HG03108 (cell line): Measurements from ENCODE around the gene WT1.

ENCODE experiments used
- ATAC-seq: cut with Tn5 transposase; IDR thresholded peaks from one replicate; pipeline ENCODE4 v1.9.1; 2021; ENCODE audit warnings: moderate library complexity; ENCODE audit not compliant: unreplicated experiment

WT1 gene

DNA sequence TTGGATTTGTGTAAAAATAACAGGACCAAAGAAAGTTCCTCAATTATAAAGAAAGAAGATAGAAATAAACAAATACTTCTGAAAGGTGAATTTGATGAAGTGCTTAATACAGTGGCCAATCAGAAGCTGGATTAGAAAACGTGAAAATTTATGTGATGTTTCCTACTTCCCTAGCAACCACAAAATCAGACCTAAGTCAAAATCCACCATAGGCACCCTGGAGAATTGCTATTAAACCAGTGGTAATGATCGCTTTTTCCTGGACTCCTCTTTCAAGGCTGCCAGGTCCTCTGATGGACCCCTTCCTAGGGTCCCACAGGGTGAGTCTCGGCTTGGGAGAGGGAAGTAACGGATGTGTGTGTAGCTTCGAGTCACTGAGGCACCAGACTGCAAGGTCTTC, 9.6 kb downstream of the WT1 start:
- no peak for ATAC-seq

DNA sequence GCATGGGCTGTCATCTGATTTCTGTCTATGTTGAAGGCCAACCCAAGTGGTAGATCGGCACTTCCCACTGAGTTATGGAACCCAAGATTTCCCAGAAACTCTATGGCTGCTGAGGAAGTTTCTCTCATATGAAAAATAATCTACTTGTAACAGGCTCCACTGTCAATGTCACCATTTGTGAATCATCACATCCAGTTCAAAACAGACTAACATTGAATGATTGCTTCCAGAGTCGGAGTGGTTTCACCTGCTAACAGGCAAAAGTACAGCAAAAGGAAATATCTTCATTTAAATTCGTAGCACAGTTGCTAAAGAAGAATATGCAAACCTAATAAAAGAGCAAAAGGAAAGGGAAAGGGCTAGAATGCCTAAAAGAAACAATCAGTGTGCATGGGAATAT, 12.8 kb downstream of the WT1 start:
- ATAC-seq = no peak

DNA sequence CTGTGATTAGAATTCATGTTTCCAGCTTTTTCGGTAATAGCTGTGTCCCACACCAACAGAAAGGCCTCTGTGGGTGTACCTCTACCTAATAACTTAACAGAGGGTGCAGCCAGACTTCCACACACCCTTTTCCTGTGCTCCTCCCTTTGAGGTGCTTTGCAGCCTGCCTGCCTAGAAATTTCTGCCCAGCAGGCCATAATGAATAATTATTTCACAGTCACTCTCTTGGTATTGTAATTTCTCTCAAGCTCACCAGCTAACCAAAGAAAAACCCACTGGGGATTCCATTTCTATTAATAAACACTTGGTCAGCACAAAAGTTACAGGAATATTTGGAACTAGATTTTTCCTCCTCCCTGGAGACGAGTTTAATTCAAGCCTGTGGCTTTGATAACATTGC, 13.3 kb downstream of the WT1 start:
- no peak for ATAC-seq

DNA sequence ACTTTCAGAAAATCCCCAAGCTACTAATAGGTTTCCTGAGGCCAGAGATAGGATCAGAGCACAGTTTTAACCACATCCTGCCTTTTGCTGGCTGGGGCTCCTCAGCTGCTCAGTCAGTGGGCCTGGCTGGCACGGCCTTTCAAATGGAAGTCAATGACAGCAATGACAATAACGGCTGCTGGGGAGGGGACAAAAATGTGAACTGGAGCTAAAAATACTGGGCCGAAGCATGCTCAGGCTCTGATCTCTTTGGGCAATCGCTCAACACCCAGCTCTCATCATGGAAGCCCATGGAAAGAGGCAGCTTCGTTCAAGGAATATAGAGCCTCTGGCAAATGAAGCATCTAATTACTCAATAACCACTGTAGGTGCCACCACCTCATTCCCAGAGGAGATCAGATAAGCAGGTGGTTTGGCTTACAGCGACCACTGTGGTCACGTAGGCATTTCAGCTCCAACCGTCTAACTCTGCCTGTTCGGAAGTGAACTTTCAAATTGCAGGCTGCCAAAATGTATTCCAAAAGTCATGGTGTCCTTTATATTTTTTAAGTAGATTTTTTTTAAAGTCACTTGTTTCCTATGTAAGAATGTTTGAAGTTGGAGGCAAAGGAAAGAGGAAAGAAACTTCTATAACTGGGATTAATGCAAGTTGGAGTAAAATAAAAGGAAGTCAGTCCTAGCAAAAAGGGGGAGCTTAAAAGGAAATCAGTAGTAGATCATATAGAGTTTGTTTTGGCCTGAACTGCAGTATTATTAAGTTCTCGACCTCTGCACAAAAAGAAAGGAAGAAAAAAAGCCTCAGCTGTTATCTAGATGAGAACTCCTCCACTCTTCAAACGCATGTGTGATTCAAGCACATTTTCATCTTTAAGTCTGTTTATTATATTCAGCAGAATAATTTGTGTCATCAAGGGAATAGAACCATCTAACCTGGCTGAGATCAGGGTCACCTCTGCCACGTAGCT, 14.1 kb downstream of the WT1 start:
- peak; percentile 91 for ATAC-seq

DNA sequence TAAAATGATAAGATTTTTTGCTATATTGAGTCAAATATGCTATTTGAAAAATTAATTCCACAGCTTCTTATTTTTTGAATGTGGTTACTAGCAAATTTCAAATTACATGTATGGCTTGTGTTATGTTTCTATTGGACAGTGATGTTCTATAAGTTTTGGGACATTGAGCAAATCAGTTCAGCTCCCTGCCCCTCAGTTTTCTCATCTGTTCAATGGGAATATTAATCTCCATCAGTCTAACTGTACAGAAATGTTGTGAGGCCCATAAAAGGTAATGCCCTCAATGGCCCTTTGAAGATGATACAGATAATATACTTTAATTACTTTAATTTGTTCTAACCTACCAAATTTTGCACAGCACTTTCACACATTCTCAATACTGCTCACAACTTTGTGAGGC, 15.2 kb downstream of the WT1 start:
- no peak for ATAC-seq

DNA sequence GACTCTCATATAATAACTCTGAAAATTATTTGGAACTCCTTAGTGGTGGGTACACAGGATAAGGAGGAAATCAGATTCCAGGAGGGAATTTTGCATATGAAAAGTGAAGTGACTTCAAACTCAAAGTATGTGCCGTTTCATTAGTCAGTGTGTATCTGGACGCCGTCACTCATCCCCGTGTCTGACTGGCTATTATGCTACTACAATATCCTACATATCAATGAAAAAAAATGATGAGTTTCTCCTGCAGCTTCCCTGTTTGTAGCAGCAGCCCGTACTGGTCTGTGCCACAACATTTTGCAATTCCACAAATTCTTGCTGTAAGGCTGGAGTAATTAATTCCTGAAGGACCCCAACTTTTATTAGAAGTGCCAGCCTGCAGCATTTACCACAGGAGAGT, 16.5 kb downstream of the WT1 start:
- ATAC-seq = no peak

DNA sequence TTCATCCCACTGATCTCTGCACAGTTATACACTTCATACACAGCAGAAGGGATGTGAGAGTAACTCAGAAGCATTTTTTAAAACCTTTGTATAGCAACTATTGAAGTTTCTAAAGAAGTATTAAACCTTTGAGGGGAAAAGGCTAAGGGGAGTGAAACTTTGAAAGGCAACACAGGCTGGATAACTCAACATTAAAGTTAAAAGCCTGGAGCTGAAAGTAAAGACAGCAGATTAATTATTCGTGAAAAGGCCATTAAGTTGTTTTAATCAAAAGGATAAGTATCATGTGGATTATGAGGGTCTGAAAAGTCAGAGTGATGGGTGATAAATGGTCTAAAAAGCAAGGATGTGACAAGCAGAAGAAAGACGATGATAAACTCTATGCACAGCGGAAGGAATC, 17.5 kb downstream of the WT1 start:
- ATAC-seq = no peak

DNA sequence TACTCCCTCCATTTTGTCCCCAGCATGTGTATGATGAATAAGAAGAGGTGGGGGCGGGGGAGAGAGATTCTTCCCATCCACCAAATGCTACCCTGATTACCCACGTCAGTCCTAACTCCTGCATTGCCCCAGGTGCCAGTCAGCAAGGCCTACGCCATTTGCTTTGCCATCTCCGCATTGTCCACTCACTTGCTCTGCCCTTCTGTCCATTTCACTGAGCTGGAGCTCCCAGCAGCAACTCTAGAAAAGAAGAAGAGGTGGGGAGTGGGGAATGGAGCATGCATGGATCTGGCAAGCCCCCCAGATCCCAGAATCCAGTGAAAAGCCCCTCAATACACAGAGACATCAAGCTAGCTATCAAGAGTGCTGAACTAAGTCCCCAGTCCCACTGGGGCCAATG, 19.0 kb downstream of the WT1 start:
- ATAC-seq = no peak

DNA sequence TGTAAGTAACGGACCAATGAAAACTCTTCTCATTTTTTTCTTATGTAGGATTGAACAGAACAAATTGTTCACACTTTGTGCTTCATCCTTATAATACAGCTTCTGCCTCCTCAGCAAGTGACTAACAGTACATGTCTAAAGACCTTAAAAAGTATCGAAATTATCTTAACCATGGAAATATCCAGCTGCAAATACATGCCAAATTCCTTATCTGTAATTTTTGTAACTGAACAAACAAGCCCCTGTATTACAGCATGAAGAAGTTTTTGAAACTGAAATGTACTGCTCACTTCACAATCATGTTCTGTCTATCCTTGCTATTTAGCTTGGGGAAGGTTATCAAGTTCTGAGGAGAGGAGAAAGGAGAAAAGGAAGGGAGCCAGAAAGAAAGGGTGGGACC, 20.4 kb downstream of the WT1 start:
- no peak for ATAC-seq

DNA sequence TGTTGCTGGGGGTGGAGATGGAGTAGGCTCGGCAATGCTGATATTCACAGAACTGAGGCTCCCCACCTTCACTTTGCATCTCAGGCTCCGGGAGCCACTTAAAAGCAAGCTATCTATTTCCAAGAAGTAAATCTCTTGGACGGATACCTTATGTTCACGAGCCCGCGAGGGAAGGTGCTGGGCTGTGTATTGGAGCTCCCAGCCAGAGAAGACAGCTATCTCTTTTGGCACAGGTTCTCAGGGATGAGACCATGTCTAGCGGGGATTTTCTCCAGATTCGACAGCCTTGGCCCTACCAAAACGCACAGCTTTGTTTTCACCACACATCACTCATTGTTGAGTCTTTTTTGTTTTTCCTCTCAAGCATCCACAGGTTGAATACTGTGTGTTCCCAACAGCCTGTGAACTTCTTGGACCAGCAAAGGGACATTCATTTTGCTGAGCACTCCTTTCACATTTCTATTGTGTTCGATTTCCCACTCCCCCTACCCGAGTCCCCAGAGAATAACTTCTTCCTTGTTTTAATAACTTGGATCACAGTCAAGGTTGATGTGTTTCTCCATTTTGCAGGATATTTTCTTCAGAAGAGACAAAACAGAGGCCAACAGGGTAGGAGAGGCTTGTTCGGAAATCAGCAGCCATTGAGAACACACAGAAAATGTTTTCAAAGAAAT, 23.3 kb downstream of the WT1 start:
- ATAC-seq = no peak

DNA sequence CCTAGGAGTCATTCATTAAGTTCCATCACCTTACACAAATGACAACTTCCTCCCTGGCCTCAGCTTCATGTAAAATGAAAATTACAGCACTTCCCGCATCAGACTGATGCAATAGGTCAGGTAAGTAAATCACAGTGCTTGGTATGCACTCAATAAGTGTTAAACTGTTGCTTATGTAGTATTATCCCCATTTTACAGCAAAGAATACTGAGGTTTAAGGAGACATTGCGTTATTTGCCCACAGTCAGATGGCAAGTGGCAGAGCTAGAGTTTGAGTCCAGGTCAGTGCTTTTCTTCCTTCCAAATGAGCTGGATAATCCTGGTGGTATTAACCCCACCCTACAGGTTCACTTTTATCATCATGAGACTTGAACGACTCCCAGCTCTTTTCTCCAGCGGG, 29.7 kb downstream of the WT1 start:
- ATAC-seq = no peak

DNA sequence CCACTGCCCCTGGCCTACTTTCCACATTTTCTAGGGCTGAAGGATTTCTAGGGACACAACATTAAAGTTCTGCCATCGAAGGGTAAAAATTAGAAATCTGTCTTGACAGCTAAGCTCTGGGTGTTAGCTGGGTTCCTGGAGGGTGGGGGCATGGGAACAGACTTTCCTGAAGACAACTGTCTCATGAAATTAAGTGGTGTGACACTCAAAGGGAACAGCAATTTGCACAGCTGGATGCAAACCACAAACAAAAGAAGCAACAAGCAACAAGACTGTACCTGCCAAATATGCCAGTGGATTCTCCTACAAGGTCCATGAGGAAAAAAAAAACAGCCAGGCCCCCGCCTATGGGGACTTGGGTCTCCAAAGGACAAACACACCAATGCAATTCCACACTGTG, 32.5 kb downstream of the WT1 start:
- no peak for ATAC-seq

DNA sequence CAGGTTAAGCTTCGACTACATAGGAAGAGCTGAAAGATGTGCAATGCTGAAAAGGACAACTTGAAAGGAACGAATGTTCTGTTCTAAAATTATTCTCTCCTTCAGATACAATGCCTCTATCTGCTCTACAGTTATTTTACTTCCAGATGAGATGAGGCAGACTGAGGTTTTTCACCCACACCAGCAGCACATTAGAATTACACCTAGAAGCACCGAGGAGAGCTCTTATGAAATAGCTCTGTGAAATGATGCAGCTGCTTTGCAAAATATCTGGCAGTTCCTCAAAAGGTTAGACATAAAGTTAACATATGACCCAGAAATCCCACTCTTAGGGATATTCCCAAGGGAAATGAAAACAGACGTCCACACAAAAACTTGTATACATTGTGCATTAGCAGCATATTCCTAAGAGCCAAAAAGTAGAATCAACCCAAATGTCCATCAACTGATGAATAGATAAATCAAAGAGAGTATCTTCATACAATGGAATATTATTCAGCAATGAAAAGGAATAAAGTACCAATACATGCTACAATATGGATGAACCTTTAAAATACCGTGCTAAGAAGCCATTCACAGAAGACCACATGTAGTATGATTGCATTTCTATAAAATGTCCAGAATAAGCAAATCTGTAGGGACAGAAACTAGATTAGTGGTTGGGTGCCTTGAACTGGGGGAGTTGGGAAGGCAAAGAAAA, 34.5 kb downstream of the WT1 start:
- no peak for ATAC-seq

DNA sequence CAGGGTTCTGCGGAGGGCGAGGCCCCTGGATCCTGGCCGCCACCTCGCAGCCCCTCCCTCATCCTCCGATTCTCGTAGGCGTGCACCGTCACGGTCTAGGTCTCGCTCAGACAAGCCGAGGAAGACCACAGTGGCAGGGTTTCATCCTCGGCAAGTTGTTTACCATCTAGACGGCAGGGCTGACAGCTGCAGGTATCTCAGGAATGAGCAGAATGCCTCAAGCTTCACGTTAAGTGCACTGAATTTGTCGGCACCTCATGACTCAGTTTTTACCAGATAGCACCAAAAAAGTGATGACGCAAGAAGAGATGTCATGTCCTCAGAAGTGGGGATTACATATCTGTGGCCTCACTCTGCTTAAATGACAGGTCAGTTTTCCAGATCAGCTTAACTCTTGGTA, 35.1 kb downstream of the WT1 start:
- ATAC-seq = no peak

DNA sequence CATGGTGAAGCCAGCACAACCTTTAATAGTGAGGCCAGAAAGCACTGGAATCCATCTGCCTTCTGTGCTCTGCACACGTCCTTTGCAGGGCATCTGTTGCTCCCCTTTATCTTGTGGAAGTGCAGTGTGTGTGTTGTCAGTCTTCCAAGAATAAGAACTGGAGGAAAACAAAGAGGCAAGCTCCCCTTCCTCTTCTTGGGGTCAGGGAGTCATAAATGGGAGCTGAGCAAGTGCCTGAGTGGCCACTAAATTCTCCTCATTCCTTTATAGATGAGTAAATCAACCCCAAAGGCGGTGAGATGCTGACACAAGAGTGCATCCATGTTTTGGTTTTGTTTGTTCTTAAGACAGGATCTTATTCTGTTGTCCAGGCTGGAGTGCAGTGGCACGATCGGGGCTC, 38.3 kb downstream of the WT1 start:
- no peak for ATAC-seq

DNA sequence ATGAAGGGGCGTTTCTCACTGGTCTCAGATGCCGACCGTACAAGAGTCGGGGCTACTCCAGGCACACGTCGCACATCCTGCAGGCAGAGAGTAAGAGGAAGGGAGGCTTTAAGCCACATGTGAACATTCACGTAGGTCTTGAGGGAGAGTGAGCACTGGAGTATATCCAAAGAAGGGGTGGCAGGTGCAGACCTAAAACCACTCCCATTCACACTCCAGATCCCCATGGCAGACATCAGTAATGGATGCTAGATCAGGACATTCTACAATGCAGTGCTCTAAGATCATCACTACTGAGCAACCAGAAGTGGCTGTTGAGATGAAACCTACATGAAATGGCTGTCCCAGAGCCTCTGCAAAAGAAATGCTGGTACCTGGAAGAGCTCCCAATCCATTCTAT, 39.0 kb downstream of the WT1 start:
- peak; percentile 46 for ATAC-seq

DNA sequence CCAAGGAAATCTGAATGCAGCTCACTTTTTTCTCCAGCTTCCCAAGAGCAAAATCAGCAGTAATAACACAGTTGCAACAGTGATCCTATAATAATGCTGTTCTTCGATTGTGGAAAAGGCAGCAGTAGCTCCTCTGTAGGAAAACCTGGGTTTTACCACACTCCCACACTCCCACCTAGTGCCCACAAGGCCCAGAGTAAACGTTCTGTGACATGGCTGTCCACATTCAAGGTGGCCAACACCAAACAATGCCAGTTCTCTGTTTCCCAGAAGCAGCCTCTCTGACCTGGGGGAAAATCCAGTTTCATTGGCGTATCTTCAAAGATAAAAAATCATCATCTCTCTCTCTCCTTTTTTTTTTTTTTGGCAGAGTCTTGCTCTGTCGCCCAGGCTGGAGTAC, 40.2 kb downstream of the WT1 start:
- no peak for ATAC-seq

DNA sequence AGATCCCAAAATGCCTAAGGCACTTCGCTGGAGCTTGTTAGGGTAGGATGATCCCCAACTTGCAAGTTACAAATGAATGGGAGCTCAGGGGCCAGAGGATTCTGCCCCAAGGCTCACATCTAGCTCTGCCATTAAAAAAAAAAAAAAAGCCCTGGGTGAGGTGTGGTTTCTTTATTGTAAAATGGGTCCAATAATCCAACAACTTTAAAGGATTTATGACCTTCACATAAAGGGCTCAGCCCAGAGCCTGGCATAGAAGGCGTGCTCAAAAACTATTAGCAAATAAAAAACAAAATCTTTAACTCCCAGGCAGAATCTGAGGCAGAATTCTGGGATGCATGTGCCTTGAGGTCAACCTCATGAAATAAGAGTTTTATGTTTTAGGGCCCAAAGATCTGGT, 42.5 kb downstream of the WT1 start:
- no peak for ATAC-seq

DNA sequence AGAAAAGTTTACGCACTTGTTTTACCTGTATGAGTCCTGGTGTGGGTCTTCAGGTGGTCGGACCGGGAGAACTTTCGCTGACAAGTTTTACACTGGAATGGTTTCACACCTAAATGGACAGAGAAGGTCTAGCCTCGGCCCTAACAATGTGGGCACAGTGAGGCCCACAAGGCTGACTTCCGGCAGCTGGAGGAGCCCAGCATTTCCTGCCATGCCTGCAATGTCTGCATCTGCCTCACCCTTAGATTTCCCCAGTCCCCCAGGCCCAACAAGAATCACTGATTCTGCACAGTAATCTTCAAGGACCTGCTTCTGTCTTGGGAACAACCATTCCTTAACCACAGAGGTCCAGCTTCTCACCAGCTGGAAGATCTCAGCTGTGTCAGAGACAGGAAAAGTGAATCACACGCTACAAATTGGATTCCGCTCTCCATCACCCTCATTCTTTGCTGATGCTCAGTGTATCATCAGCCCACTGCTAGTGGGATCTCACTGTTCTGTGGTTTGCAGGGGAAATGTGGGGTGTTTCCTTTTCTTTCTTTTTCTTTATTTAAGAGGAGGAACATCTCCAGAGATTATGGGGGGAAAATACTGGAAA, 43.3 kb downstream of the WT1 start:
- no peak for ATAC-seq

DNA sequence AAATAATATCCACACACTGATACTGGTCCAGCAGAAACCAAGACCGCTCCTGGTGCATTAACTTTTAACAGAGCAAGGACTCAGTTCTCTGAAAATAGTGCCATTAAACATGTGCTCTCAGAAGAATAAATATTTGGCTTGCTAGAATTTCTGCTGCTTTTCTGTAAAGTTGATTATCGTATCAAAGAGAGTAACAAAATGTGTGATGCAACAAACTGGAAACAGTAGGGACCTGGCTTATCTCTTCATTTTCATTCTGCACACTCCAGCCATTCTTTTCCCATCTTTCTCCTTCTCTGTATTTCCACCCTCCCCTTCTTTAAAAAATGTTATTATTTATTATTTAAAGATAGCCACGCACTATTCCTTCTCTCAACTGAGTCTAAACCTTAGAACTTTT, 43.9 kb downstream of the WT1 start:
- no peak for ATAC-seq

DNA sequence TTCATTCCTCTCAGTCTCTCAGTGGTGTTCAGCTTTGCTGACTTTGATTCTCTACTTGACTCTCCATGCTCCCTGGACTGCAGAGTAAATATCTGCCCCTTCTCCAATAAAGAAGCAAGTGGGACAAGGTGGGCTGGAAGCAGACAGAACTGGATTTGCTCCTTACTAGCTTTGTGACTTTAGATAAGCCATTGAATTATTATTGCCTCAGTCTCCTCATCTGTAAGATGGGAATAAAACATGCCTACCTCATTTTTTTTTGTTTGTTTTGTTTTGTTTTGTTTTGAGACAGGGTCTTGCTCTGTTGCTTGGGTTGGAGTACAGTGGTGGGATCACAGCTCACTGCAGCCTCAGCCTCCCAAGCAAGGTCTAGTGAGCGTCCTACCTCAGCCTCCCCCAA, 44.6 kb downstream of the WT1 start:
- no peak for ATAC-seq
